Uterus (tissue), 2 donors: Measurements from ENCODE around the gene ZSWIM3.

Source experiments
- CTCF ChIP-seq, 4 experiments: fragments of 200-600 bp in 2 of 4; fragments of 450-650 bp in 2 of 4; sonication (generic) in 2 of 4; IDR thresholded peaks; one replicate each; pipeline ENCODE4 v1.5.1; 2016 to 2019; ENCODE audit warnings: antibody characterized with exemption in 4 of 4, mild to moderate bottlenecking in 2 of 4, moderate library complexity in 1 of 4
- POLR2A ChIP-seq, 2 donors: fragments of 450-650 bp; IDR thresholded peaks; one replicate each; pipeline ENCODE4 v1.6.1; 2016; ENCODE audit warnings: antibody characterized with exemption in 2 of 2, mild to moderate bottlenecking in 1 of 2, moderate library complexity in 1 of 2

DNA sequence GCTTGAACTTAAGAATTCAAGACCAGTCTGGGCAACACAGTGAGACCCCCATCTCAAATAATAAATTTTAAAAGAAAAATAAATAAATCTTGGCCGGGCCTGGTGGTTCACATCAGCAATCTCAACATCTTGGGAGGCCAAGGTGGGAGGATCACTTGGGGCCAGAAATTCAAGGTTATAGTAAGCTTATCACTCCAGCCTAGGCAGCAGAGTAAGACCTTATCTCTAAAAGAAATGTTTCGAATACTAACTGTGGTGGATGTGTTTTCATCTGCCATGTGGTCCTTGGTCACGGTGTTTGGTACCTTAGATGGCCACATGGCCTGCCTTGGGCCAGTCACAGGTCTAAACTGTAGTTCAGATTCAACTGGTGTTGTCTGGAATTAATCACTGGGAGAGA lies 39.2 kb upstream of the ZSWIM3 start:
- no peak for TF ChIP-seq POLR2A (IDR thresholded peaks at IDR 0.05)
- TF ChIP-seq CTCF (IDR thresholded peaks at IDR 0.05) = no peak
